SK-N-SH treated with all-trans-retinoic acid at 6 μM for 48 hours (cell line): ENCODE measurements around the gene TSHZ2.

Experiments
- ARNTL ChIP-seq: fragments of 450-650 bp; formaldehyde crosslinking; IDR thresholded peaks from 2 replicates; pipeline ENCODE4 v1.5.0; 2020; ENCODE audit warnings: low read depth, mild to moderate bottlenecking, moderate library complexity, borderline replicate concordance
- GLIS3 ChIP-seq: fragments of 250-450 bp; sonication (Bioruptor Pico); IDR thresholded peaks from 2 replicates; pipeline ENCODE4 v1.5.0; 2020; ENCODE audit warnings: mild to moderate bottlenecking, moderate library complexity
- OSR1 ChIP-seq: fragments of 250-450 bp; sonication (Bioruptor Pico); IDR thresholded peaks from 2 replicates; pipeline ENCODE4 v1.8.0; 2022; ENCODE audit warnings: moderate library complexity, mild to moderate bottlenecking, inconsistent platforms
- RARB ChIP-seq: fragments of 250-450 bp; sonication (Bioruptor Pico); IDR thresholded peaks from 2 replicates; pipeline ENCODE4 v1.8.0; 2021; ENCODE audit warnings: mild to moderate bottlenecking, moderate library complexity
- TCF4 ChIP-seq: fragments of 250-450 bp; sonication (Bioruptor Pico); IDR thresholded peaks from 2 replicates; pipeline ENCODE4 v1.8.0; 2021; ENCODE audit warnings: mild to moderate bottlenecking, moderate library complexity, borderline replicate concordance
- ZFP30 ChIP-seq: fragments of 450-650 bp; formaldehyde crosslinking; IDR thresholded peaks from 2 replicates; pipeline ENCODE4 v1.5.0; 2022; ENCODE audit warnings: mild to moderate bottlenecking, moderate library complexity
- ZNF565 ChIP-seq: fragments of 450-650 bp; formaldehyde crosslinking; conservative IDR thresholded peaks from 2 replicates; pipeline ENCODE4 v1.5.0; 2020; ENCODE audit warnings: low read depth, mild to moderate bottlenecking, moderate library complexity
- ZNF8 ChIP-seq: fragments of 450-650 bp; formaldehyde crosslinking; IDR thresholded peaks from 2 replicates; pipeline ENCODE4 v1.5.0; 2020; ENCODE audit warnings: mild to moderate bottlenecking, moderate library complexity
- TF ChIP-seq, protein P1 (sequence below): fragments of 250-450 bp; sonication (Bioruptor Pico); IDR thresholded peaks from 2 replicates; pipeline ENCODE4 v1.5.0; 2020; ENCODE audit warnings: mild to moderate bottlenecking, moderate library complexity
- TF ChIP-seq, protein P2 (sequence below): fragments of 250-450 bp; sonication (Bioruptor Pico); IDR thresholded peaks from 2 replicates; pipeline ENCODE4 v1.8.0; 2020; ENCODE audit warnings: mild to moderate bottlenecking, moderate library complexity, borderline replicate concordance
- TF ChIP-seq, protein P3 (sequence below): fragments of 250-450 bp; sonication (Bioruptor Pico); IDR thresholded peaks from 2 replicates; pipeline ENCODE4 v1.8.0; 2021; ENCODE audit warnings: low read depth, mild to moderate bottlenecking, moderate library complexity, borderline replicate concordance
- TF ChIP-seq, protein P4 (sequence below): fragments of 250-450 bp; sonication (Bioruptor Pico); IDR thresholded peaks from 2 replicates; pipeline ENCODE4 v1.5.1; 2020; ENCODE audit warnings: low read depth, mild to moderate bottlenecking, moderate library complexity

DNA sequence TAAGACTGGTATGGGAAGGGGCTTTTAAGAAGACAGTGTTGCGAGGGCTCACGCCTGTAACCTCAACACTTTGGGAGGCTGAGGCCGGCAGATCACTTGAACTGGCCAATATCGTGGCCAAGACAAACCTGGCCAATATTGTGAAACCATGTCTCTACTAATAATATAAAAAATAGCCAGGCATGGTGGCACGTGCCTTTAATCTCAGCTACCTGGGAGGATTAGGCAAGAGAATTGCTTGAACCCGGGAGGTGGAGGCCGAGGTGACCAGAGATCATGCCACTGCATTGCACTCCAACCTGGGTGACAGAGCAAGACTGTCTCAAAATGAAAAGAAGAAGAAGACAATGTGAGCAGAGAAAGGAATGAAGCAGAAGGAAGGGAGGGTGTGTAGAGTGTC is 242.2 kb downstream of the TSHZ2 start:
- TF ChIP-seq TCF4 (CRISPR knock-in tag) (no peak), ZNF8 (CRISPR knock-in tag) (no peak), OSR1 (no peak), RARB (CRISPR knock-in tag) (no peak), GLIS3 (CRISPR knock-in tag) (no peak), ARNTL (CRISPR knock-in tag) (no peak), ZNF565 (CRISPR knock-in tag) (no peak), ZFP30 (CRISPR knock-in tag) (no peak)
- TF ChIP-seq, protein P1, sequence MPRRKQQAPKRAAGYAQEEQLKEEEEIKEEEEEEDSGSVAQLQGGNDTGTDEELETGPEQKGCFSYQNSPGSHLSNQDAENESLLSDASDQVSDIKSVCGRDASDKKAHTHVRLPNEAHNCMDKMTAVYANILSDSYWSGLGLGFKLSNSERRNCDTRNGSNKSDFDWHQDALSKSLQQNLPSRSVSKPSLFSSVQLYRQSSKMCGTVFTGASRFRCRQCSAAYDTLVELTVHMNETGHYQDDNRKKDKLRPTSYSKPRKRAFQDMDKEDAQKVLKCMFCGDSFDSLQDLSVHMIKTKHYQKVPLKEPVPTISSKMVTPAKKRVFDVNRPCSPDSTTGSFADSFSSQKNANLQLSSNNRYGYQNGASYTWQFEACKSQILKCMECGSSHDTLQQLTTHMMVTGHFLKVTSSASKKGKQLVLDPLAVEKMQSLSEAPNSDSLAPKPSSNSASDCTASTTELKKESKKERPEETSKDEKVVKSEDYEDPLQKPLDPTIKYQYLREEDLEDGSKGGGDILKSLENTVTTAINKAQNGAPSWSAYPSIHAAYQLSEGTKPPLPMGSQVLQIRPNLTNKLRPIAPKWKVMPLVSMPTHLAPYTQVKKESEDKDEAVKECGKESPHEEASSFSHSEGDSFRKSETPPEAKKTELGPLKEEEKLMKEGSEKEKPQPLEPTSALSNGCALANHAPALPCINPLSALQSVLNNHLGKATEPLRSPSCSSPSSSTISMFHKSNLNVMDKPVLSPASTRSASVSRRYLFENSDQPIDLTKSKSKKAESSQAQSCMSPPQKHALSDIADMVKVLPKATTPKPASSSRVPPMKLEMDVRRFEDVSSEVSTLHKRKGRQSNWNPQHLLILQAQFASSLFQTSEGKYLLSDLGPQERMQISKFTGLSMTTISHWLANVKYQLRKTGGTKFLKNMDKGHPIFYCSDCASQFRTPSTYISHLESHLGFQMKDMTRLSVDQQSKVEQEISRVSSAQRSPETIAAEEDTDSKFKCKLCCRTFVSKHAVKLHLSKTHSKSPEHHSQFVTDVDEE (CRISPR knock-in tag), result no peak
- TF ChIP-seq, protein P2, sequence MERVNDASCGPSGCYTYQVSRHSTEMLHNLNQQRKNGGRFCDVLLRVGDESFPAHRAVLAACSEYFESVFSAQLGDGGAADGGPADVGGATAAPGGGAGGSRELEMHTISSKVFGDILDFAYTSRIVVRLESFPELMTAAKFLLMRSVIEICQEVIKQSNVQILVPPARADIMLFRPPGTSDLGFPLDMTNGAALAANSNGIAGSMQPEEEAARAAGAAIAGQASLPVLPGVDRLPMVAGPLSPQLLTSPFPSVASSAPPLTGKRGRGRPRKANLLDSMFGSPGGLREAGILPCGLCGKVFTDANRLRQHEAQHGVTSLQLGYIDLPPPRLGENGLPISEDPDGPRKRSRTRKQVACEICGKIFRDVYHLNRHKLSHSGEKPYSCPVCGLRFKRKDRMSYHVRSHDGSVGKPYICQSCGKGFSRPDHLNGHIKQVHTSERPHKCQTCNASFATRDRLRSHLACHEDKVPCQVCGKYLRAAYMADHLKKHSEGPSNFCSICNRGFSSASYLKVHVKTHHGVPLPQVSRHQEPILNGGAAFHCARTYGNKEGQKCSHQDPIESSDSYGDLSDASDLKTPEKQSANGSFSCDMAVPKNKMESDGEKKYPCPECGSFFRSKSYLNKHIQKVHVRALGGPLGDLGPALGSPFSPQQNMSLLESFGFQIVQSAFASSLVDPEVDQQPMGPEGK (CRISPR knock-in tag), result no peak
- TF ChIP-seq, protein P3, sequence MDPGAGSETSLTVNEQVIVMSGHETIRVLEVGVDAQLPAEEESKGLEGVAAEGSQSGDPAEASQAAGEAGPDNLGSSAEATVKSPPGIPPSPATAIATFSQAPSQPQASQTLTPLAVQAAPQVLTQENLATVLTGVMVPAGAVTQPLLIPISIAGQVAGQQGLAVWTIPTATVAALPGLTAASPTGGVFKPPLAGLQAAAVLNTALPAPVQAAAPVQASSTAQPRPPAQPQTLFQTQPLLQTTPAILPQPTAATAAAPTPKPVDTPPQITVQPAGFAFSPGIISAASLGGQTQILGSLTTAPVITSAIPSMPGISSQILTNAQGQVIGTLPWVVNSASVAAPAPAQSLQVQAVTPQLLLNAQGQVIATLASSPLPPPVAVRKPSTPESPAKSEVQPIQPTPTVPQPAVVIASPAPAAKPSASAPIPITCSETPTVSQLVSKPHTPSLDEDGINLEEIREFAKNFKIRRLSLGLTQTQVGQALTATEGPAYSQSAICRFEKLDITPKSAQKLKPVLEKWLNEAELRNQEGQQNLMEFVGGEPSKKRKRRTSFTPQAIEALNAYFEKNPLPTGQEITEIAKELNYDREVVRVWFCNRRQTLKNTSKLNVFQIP (CRISPR knock-in tag), result no peak
- TF ChIP-seq, protein P4, sequence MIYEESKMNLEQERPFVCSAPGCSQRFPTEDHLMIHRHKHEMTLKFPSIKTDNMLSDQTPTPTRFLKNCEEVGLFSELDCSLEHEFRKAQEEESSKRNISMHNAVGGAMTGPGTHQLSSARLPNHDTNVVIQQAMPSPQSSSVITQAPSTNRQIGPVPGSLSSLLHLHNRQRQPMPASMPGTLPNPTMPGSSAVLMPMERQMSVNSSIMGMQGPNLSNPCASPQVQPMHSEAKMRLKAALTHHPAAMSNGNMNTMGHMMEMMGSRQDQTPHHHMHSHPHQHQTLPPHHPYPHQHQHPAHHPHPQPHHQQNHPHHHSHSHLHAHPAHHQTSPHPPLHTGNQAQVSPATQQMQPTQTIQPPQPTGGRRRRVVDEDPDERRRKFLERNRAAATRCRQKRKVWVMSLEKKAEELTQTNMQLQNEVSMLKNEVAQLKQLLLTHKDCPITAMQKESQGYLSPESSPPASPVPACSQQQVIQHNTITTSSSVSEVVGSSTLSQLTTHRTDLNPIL, result no peak
